Stimulated activated CD8-positive, alpha-beta memory T cell treated with anti-CD3 and anti-CD28 coated beads, Interleukin-12 subunit alpha, Interleukin-12 subunit beta, amount 100 ng/mL, for 24 hours (primary cell): ENCODE data around the gene HIVEP3.

Experiments used
- DNase-seq: peaks from one replicate; pipeline ENCODE4 v3.0.0-alpha.2; 2020; ENCODE audit errors: extremely low read depth

HIVEP3 gene

DNA sequence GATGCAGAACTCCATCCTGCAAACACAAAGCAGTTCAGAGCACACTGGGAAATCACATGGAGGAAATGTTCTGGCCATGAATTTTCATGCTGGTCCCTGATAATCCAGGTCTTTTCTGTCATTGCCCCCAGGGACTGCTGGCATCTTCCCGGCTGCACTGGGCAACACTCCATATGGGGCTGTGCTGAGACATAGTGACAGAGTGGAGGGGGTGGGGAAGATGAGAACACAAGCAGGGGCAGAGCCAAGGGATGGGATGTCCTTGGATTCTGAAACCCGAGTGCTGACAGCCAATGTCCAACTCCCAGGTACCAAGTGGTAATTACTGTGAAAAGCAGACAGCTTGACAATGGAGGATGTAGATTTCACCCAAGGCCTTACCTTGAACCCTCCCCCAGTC is 185.7 kb downstream of the HIVEP3 start:
- no peak for DNase-seq

DNA sequence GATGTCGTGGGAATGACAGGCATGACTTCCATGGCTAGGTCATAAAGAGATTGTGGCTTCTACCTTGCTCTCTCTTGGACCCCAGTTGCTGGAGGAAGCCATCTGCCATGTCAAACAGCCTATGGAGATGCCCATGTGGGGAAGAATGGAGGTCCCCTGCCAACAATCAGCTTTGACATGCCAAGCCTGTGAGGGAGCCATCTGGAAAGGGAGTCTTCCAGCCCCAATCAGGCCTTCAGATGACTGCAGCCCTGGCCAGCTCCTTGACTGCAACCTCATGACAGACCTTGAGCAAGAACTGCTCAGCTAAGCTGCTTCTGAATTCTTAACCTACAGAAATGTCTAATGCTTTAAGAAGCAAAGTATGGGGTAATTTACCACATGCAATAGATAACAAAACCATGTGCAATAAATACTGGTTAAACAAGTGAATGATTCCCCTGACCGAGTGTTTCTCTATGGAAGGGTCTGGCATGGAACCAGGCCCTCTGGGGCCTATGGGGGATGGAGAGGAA is 187.1 kb downstream of the HIVEP3 start:
- no peak for DNase-seq

DNA sequence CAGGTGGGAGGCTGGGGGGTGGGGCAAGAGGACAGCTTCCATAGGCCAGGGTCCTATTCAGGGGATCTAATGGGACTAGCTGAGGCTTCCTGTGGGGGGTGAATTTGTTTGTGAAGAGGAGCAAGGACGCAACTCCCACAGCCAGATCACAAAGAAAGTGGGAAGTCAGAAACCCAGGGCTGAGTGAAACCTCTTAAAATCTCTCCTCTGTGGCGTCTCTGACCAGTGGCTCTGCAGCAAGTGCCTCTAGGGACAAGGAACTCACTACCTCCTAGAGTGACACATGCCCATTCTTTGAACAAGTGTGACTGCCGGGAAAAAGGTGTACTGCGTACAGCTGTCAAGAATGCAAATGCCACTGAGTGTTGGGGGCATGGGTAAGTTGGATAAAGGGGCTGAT is 187.9 kb downstream of the HIVEP3 start:
- no peak for DNase-seq

DNA sequence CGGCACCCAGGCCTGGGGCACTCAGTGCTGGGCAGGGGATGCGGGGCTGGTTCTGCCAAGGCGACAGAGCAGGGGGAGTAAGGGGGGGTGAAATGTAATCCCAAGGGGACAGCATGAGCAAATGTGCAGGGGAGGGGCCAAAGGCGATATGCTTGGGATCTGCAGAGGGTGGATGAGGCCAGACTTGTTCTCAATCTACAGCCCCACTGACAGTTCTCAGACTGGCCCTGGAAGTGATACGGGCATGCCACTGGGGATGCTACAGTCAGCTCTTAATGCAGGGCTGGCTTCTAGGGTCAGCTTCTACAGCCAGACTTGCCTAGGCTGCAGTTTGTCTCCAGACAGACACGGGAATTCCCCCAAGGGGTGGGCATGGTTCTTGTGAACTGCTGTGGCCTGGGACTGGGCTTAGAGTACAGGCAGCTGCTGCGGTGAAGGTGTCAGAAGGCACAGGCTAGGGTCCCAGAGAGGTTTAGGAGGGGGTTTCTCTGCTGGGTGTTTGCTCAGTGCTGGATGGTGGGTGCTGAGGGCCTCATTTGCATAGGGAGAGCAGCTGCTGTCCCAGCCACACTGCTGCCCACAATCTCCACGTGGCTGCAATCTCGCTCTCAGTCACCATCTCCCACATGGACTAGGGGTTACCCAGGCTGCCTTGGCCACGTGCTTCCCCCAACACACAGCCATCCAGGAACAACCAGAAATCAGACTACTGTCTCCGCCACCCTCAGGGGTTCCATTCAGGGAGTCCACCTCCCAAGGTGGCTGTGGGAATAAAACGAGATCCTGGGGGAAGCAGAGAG is 190.1 kb downstream of the HIVEP3 start:
- peak; percentile 56 for DNase-seq

DNA sequence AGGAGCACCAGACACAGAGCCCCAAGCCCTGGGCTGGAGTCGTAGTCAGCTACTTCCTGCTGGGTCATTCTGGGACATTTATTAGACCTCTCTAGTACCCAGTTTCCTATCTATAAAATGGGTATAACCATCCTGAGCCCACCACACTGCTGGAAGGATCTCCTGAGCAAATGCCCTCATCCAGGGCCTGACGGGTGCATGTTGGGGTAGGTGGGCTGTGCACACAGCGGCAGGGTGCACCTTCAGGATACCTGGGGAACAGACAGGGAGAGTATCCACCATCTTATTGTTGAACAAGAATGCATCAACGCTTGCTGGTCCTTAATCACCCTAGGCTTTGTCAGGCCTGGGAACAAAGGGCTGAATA is 191.0 kb downstream of the HIVEP3 start:
- no peak for DNase-seq

DNA sequence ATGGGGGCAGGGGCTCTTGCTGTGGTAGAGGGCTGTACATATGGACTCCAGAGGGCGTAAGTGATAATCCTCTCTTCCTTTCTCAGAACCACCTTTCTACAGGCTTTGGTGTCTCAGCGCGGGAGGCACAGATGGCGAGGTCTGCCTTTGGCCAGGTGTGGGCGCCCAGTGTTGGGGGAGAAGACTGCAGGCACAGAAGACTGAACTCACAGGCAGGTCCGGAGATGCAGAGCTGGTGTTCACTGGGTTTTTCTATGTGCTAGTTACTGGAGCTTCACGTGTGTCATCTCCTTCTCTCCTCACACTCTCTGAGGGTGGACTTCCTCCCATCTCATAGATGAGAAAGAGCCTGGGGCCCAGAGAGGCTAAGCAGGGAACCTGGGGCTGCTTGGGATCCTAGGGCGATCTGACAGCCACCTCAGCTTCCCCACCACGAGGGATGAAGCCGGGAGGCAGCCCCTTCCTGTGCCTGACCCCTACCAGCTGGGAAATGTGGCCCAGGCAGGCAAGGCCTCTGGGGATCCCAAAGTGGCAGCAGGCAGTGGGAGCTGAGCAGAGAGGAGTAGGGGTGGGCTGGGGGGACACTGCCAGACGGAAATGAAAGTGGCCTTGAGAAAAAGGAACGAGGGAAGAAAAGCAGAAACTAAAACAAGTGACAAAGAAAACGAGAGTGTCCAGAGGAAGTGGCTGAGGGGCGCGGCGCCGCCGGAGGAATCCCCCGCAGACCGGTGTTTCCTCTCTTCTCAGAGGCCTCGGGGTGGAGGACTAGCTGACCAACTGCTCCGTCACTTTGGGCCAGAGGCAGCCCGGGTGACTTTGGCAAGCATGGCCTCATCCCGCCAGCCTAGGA is 191.6 kb downstream of the HIVEP3 start:
- no peak for DNase-seq

DNA sequence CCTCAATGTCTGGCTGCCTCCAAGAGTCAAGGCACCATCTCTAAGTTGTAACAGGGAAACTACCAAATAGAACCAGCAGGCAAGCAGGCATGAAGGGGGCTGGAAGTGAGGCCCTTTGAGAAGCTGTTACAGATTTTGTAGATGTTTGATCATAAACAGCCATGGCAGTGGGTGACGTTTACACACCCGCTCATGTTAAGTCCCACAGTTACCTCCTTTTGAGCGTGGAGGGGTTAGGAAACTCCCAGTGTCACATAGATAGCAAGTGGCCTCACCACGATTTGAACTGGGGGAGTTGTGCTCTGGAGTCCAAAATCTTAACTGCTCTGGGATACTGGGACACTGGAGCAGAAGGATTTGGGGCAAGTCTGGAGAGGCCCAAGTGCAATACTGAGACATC is 192.4 kb downstream of the HIVEP3 start:
- DNase-seq, result no peak

DNA sequence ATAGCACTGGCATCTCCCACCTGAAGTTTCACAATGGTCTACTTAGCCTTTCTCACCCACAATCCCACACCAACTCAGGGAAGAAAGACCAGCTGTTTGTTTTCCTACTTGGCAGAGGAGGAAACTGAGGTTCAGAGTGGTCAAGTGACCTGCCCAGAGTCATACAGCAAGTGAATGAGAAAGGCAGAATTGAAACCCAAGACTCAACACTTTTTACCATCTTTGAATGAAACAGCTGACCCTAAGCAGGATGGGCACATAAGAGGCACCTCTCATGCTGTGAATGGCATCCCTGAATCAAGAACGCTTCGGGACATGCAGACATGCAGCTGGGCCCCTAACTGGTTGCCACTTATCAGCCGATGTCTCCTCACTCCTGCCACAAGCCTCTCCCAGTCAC is 193.8 kb downstream of the HIVEP3 start:
- DNase-seq, result no peak

DNA sequence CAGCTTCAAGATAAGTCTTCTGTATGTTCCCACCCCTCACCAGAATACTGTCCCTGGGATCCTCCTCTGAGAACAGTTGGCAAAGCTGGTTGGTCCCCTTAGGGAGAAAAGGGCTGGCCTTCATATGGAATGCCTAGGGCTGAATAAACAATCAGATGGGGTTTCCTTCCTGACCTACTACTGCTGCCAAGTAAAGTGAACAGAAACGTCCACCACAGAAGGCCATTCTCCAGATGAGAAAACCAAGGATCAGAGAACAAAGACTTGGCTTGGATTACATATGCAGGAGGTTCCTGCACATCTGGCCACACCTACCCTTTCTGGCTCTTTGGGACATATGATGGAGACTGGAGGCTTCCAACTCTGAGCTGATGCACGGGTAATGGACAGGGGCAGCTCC is 194.5 kb downstream of the HIVEP3 start:
- DNase-seq, result no peak

DNA sequence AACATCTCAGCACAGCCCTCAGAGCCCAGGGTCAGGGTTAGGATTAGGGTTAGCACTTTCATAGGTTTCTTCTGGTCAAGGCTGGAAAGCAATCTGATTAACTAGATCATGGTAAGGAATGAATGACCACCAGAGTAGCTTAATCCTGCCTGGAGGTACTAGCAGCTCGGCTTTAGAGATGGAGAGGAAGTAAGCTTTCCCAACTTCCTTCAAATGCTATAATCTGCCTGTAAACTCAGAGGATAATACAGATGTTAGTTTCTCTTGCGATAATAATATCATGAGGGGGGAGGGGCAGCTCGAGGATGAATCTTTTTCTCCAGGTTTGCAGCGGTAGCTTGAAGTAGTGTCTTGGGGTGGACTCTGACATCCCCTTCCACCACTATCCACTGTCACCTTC is 194.9 kb downstream of the HIVEP3 start:
- DNase-seq, result no peak

DNA sequence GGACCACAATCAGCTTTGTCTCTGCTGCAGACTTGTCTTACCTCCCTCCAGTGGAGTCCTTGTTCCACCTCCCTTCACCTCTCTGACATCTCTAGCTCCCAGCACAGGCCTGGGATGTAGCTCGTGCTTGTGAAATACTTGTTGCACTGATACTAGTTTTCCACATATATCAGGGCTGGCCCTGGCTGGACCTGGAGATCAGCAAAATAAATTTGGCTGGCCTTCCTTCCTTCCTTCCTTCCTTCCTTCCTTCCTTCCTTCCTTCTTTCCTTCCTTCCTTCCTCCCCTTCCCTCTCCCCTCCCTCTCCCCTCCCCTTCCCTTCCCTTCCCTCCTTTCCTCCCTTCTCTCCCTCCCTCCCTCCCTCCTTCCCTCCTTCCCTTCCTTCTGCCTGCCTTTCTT is 196.5 kb downstream of the HIVEP3 start:
- DNase-seq, result no peak

DNA sequence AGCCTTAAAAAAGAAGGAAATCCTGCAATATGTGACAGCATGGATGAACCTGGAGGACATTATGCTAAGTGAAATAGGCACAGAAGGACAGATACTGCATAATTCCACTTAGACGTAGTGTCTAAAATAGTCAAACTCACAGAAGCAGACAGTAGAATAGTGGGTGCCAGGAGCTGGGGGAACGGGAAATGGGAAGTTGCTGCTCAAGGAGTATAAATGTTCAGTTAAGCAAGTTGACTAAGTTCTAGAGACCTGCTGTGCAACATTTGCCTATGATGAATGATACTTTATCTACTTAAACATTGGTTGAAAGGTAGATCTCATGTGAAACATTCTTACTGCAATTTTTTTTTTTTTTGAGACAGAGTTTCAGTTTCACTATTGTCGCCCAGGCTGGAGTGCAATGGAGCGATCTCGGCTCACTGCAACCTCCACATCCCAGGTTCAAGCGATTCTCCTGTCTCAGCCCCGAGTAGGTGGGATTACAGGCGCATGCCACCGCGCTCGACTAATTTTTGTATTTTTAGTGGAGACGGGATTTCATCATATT is 197.8 kb downstream of the HIVEP3 start:
- DNase-seq, result no peak

DNA sequence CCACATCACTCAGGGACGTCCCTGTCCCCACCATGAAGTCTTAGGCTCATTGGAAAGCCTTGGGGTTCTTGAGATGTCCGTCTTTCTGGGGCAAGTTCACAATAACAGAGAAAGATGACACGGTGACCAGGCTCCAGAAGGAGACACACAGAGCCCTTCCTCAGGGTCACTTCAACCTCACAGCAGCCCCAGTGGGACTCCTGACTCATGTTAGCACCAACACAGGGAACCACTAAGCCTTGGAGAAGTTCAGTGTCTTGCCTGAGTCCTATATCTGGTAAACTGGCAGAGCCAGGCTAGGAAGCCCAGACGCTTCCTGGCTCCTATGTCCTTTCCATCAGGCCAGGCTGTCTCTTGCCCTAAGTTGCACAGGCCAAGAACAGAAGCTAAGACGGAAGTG is 199.1 kb downstream of the HIVEP3 start:
- no peak for DNase-seq

DNA sequence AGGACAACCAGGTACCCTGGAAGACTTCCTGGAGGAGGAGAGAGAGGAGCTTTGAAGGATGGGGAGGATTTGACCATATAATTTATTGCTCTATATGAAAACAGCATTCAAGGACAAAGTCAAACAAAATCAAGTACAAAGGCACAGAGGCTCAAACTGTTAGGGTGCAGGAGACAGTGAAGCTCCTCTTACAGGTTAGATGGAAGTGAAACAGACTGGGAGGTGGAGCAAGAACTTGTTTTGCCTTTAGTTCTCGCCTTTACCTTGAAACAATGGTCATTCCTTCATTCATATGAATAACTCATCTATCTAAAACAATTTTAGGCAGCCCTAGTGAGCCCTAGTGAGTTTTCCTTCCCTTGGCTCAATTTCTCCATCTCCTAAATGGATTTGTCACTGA is 199.6 kb downstream of the HIVEP3 start:
- no peak for DNase-seq

DNA sequence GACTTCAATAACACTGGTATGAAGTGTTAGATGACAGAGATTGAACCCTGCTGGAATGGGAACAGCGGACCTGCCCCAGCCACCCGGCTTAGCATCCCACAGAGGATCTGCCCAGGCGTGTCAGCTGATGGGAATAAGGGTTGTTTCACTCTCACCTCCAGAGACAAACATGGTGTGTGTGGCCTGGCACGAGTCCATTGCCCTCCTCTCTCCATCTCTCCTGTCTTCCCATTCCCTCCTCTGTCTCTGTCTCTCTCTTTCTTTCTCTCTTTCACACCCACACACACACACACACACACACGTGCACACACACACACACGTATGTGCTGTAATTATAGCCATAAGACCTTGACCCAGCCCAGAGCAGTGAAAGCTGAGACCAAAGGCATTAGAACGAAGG is 200.2 kb downstream of the HIVEP3 start:
- no peak for DNase-seq

DNA sequence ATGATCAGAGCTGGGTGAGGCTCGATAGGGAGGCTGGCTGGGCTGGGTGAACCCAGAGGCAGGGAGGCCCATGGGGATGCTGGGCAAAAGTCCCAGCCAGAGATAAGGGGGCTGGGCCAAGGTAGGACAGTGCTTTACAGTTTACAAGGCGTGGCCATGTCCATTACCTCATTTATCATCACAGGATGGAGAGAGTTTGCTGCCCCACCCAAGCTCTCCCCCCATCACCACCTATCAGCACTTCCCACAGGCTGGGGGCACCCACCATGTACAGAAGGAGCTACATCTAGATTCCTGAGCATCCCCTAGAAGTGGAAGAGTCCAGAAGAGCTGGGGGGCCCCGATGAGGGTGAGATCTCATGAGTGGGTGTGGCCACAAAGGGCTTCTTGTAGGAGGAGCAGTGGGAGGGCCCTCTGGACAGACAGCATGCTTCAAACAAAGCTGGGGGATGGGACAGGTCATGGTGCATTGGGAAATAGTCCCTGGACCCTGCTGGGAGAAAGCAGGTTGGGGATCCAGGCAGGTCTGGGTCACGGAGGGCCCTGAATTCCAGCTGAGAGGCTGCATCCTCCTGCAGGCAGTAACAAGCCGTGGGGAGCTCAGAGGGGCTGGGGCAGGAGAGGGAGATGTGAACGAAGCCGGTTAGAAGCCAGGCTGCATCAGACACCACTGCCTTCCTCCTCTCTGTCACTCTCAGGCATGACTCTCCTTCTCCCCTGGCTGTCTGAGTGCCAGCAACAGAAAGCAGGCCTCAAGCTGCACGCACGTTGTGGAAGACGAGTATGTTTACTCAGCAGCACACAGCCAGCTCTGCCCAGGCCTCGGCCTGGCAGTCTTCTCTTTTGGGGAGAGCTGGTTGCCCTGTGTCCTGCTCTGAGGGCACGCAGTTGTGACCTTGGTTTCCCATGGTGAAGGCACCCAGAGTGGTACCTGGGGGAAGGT is 202.3 kb downstream of the HIVEP3 start:
- no peak for DNase-seq

DNA sequence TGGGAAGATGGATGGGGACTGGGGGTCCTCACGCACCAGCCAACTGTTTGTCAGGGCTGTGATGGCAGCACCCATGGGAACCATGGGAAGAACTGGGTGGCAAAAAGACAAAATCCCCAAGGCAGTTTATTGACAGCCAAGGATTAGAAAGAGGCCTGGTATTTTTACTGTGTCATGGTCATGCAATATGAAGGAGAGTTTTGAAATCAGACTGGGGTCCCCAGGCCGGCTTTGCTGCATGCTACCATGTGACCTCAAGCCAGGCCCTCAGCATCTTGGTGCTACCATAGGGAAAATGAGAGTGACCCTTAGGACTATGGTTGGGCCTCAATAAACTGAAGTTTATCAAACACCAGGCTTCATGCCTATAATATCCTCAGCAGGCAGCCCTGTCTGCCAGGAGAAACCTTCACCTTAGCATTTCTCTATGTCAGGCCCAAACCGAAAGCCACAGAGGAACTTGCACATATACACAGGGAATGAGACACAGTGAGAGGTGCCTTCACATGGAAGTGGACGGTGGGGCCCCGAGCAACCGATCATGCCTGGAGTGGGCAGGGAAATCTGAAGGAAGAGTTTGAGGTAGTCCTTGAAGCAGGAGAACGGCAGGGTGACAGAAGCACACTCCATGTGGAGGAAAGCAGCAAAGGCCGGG is 203.2 kb downstream of the HIVEP3 start:
- DNase-seq, result no peak

DNA sequence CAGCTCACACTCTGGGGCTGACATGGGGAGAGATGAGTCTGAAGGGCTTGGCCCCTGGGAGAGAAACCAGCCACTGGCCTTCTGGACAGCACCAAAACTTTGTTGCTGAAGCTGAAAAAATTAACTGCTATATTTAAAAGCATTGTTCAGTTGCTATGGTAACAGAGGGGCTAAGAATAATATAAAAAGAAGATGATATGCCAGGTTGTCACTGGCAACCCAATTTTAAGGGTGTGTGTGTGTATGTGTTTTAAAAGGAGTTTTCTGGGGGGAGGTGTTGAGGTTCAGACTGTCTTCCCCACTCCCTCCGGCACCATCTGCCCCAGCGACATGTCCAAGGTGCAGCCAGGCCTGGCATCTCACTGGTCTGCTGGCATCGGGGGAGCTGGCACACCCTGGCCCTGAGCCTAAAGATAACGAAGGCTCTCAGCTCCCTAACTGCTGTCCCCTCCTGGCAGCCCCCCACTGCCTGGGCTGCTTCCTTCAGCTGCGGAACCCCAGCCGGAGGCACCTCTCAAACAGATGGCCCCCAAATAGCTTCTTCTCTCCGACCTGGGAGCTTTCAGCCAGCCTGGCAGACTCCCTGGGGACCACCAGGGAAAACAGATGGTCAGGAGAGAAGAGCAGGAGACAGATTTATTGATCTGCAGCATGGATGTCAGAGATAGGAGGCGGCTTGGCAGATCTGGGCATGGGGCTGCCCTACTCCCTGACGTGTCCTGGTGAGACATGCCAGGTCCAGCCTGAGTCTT is 203.9 kb downstream of the HIVEP3 start:
- DNase-seq, result no peak

DNA sequence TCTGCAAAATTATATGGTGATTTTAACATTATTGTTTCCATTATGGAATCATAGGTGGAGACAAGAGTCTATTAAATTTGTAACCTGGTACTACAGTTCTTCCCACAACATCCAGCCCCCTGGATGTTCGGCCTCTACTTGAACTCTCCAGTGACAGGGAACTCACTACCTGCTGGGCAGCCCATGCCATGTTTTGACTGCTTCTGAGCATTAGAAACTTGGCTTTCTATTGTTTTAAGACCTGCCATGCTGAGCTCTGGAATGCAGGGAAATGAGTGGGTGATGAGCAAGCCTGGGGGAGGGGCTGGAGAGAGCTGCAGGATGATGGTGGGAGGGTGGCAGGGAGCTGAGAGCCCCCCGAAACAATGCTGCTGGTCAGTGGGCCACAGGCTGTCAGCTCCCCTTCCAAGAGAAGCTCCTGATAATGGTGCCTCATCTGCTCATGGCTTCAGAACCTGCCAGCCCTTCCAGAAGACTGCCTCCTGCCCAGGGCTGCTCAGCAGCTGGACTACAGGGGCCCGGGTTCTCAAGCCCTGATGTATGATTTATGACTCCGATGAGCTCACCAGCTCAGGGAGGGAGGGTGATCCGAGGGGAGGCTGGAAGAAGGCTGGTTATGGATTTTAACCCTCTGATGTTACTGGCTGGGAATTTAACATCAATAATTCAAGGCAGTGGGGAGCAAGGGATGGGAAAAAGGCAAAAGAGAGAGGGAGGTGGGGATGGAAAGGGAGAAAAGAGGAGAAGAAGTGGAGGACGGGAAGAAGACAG is 205.0 kb downstream of the HIVEP3 start:
- no peak for DNase-seq

DNA sequence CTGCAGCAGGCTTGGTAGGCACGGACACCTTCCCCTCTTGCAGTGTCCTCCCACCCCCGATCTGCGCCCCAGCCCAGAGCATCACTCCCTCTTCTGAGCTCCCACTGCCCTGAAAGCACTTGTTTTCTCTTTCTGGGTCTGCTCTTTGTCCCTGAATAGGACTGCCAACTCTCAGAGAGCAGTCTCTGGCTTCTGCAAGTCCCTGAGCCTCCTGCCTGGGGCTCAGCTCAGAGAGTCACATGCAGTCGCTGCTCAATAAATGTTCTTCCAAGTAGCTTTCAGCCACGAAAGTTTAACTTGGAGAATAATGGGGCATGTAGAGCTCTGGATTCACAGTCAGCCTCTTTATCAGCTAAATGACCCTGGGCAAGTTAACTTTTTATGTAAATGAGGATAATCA is 205.6 kb downstream of the HIVEP3 start:
- no peak for DNase-seq
